GM23338 (cell line): ENCODE results near the gene EMCN.

Experiments
- CREB1 ChIP-seq: fragments of 250-450 bp; sonication (Bioruptor Pico); IDR thresholded peaks from 2 replicates; pipeline ENCODE4 v1.5.0; 2020; ENCODE audit warnings: low read depth, mild to moderate bottlenecking, moderate library complexity
- JUNB ChIP-seq: IDR thresholded peaks from one replicate; pipeline ENCODE4 v1.6.1; 2016; ENCODE audit warnings: antibody characterized with exemption; ENCODE audit not compliant: unreplicated experiment

DNA sequence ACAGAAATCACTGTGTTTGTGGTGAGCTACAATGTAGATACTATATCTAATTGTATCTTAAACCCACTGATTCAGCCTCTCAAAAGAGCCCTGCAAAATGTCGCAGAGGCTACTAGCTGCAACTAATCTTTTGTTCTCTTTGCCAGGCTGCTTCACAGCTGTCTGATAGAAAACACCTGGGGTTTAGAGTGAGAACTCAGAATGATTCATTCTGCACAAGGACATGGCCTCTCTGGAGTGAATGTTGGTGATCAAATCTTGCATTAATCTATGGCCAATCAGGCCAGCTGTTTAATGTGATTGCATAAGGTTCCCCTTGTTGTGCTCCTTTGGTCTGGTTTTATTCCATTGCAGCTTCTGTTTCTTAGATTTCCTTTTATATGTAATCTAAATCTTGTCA, 100.3 kb downstream of the EMCN start:
- TF ChIP-seq JUNB: no peak
- no peak for TF ChIP-seq CREB1
